Measurements from ENCODE around the gene UCHL3. TPM values are rescaled to one million over a fixed set of nuclear protein-coding genes. Genes with fewer than 3 reads are reported as not detected.

The UCHL3 gene
- total RNA-seq, 1 donor from 2014 or later, result 21.0 TPM

DNA sequence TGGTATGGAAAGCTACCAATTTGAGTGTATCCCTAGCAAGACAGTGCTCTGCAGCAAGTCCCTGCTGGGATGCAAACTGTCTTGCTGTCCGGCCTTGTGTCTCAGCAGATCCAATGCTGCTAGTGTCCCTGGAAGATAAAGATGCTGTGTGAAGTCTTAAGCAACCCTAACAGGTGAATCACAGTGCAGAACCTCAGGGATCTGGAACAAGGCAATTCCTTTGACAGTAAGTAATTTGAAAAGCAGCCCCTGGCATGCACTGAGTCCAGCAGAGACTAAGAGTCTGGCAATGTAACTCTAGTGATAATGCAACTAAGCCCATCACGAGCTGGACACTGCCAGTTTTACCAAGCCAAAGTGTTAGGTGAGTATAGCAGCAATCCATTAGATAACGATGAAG lies 1.7 kb upstream of the UCHL3 start:
- no peak for DNase-seq (ENCODE audit: low spot score)

DNA sequence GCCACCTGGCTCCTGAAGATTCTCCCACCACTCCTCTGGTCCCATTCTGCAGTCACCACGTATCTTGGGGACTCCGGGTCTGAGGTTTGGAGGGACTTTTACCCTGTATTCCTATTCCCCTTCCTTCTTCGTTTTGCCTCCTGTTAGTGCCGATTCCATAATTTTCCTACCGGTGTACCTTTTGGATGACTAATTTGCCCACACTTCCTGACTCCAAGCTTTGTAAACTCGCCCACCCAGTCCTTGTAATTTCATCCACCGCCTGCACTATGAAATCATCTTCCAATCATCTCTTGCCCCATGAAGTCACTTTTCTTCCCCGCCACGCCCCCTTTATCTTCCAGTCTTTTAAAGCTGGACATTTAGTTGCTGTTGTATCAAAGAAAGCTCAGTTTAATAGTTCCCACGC lies 572 bp downstream of the UCHL3 start:
- no peak for DNase-seq (ENCODE audit: low spot score)

DNA sequence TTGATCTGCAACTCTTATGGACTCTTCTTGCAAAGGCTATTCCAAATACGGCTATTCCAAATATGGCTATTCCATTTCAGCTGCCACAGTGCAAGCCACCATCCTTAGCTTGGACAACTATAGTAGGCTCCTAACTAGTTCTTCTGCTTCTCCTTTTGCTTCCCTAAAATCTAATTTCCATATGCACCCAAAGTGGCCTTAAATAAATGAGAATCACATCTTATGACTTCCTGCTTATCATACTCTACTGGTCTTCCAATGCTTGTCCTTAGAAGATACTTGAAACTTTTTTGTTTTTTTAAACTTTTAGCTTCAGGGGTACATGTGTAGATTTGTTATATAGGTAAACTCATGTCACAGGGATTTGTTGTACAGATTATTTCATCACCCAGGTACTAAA lies 4.9 kb downstream of the UCHL3 start:
- no peak for DNase-seq (ENCODE audit: low spot score)

DNA sequence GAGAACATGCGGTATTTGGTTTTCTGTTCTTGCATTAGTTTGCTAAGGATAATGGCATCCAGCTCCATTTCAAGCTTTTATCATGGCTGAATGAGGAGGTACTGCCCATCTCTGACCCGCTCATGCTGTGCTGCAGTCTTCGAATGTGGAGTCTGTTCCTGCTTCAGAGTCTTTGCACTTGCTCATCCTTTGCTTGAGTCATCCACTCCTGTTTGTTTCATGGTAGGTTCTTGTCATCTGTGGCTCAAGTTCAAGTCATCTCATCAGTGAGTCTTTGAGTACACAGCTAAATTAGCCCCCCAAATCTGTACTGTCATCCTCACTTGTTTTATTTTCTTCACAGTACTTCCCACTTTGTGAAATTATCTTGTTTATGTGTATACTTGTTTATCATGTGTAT lies 5.4 kb downstream of the UCHL3 start:
- no peak for DNase-seq (ENCODE audit: low spot score)

DNA sequence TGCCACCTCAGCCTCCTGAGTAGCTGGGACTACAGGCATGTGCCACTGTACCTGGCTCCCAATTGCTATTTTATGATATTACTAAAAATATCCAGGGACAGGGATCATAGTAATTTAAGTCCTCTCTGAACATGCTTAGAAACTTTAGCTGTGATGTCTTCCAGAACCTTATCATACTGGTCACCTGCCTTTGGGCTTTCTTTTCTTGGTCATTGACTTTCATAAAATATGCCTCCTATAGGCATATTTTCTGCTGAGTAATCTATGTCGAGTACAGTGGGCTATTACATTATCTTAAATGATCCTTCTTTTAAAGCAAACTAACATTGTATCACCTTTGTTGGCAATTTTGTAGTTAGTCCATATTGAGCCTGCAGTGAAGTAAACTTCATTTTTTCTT lies 6.2 kb downstream of the UCHL3 start:
- no peak for DNase-seq (ENCODE audit: low spot score)

DNA sequence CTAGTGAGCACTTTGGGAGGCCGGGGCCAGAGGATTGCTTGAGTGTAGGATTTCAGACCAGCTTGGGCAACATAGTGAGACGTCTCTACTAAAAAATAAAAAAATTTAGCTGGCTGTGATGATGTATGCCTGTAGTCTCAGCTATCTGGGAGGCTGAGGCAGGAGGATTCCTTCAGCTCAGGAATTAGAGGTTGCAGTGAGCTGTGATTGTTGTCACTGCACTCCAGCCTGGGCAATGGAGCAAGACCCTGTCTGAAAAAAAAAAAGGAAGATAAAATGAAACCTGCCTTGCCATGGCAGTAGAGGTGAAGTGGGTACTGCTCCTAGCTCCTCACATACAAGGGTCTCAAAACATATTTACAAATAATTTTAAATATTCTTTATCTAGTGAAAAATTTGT lies 7.4 kb downstream of the UCHL3 start:
- DNase-seq (ENCODE audit: low spot score), result no peak

DNA sequence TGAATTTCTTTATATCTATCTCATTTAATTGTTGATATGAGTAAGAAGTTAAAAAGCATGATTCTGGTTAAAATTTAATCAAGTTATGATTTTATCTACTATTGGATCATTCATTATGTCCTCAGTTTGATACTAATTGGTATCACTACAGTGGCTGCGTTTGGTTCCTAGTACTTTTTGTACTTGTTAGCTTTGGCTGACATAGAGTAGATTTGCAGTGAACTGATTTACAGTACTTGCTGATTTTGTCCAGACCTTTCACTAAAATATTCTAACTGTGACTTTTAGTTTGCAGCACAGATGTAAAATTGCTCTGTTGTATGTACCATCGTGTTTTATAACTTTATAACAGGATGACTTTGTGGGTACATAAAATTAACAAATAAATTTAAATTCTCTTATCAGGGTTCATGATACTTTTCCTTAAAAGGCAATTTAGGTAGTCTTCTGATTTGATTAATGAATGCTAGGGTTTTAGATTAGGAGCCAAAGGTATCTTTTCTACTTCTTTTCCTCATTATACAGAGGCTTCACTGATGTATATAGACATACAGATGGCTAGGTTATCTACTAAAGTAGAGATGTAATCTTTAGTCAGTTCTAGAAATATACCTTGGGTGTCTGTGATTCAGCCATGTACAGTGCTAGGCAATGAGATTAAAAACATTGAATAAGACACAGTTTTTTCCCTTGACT lies 8.7 kb downstream of the UCHL3 start:
- no peak for DNase-seq (ENCODE audit: low spot score)

DNA sequence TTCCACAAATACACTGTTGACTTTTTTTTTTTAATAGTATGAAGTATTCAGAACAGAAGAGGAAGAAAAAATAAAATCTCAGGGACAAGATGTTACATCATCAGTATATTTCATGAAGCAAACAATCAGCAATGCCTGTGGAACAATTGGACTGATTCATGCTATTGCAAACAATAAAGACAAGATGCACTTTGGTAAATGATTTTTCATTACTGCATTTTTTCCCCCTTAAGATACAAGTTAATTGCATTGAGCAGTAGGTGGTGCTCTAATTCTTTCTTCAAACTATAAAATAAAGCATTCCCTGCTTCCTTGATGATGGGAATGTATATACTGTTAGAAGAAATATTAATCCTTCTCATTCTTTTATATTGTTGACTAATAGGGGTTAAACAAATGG lies 17.1 kb downstream of the UCHL3 start:
- no peak for DNase-seq (ENCODE audit: low spot score)

DNA sequence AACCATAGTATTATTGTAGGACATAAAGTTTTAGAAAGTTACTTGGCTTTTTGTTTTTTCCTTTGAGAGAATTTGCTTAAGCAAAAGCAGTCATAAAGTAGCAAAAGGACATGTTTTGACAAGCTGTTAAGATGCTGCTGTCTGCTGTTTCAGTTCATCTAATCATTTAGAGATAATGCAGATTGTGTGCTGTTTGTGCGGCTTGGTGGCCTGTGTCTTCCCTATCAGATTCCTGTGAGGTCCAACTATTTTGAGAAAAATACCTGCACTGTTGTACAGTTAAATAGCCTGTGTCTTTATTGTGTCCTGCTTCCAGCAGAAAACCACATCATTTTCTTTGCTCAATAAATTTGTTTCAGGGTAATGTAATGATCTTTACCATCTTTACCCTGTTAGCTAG lies 20.0 kb downstream of the UCHL3 start:
- no peak for DNase-seq (ENCODE audit: low spot score)

DNA sequence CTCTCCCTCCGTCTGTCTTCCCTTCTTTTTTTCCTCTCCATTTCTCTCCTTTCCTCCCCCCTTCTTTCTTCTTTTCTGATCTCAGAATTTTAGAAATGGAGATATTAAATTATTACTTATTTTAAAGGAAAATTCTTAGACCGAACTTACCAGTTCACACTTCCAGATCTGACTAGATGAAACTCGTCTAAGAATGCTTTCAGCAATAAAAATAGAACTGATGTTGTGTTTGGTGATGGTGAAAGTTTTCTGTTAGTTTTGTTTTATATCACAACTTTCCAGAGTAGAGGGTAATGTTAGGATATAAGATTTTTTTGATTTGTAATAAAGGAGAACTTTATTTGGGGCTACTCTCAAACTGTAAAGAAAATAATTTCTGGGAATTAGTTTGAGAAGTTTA lies 29.9 kb downstream of the UCHL3 start:
- no peak for DNase-seq (ENCODE audit: low spot score)

DNA sequence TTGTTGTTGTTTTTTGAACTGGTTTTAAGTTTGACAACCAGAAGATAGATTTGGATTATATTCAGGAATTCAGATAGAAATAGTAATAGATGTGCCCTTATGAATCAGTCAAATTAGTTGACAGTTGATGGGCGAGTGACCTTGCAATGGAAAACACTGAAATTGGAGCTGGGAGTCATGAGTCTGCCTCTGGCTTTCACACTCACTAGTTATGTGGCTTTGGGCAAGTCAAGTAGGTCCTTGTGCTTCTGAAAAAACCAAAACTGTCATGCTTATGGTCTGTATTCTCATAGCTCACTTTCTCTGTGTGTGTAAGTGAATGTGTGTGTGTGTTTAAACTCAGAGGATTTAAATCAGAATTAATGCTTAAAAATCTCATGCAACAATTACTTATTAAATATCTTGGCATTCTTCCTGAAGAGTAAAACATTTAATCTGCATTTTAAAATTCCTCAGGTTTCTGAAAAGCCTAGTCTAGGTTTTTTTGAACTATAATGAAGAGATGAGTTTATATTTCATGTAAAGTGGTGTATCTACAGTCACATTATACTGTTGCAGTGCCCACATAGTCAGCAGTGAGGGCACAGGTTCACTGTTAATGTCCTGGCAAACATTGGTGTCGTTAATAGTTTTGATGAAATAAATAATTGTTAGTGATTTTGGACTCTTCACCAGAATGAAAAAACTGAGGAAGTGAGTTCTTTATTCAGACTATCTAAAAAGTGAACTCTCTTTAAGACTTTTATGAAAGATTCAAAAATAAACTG lies 32.5 kb downstream of the UCHL3 start:
- DNase-seq (ENCODE audit: low spot score), result no peak

DNA sequence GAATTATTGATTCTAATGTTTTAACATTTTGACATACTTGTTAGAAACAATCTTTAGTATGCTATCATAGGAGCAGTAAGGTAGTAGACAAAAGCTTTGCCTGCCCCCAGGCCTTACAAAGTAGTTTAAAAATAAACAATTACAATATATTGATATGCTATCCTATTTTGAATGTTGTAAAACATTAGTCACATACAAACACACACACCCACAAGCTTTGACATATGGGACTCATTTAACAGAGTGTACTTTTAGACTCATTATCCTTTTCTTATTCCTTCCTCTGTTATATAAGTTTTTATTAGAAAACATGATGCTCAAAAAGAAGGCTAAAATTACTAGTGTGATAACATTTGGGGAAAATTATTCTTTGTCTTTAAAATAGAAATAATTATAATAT lies 33.5 kb downstream of the UCHL3 start:
- no peak for DNase-seq (ENCODE audit: low spot score)

DNA sequence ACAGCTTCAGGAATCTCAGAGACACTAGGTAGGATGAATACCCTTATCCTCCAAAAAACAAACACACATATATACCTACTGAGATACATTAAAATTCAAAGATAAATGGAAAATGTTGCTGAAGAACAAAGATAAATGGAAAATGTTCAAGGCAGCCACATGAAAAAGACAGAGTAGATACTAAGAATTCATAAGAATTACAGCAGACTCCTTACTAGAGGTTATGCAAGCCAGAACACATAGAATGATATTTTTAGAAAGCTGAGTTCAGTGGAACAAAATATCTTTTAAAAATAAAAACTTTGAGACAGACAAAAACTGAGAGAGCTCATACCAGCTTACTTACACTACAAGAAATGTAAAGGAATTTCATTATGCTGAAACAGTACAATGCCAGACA lies 35.6 kb downstream of the UCHL3 start:
- no peak for DNase-seq (ENCODE audit: low spot score)

DNA sequence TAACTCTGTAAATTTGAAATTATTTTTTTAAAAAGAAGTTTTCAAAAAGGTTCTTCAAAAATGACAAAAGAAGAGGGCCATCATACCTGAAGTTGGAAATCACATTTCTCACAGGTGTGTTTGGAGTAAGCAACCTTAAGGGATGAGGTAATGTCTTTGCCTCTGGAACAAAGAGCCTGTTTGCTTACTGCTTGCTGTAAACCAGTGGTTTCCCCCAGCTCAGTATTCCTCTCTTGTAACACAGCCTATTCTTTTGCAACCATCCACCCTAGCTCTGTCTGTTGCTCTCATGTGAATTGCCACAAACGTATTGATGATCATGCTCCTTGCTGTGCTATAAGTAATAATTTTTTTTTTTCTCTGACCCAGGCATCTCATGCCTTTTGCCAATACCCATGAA lies 38.1 kb downstream of the UCHL3 start:
- no peak for DNase-seq (ENCODE audit: low spot score)

DNA sequence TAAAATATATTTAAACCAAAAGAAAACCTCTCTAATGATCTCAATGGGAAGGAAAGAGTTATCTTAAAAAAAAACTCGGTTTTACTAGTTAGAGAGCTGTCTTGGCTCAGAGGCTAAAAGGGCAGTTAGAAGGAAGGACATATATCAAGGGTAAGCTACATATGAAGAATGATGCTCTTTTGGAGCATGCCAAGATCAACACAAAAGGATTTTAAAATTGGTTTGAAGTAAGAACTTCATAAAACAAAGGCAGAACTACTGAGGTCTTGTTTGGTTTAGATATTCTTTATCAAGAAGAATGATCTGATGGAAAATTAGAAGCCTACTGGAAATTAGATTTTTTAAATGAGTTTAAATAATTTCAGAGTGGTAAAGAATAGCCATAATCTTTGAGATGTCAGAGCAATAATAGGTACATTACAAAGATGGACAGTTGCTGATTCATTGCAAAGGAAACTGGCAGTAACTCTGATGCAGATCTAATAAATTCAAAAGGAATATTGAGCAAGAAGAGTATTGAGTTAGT lies 47.1 kb downstream of the UCHL3 start:
- DNase-seq (ENCODE audit: low spot score), result no peak

DNA sequence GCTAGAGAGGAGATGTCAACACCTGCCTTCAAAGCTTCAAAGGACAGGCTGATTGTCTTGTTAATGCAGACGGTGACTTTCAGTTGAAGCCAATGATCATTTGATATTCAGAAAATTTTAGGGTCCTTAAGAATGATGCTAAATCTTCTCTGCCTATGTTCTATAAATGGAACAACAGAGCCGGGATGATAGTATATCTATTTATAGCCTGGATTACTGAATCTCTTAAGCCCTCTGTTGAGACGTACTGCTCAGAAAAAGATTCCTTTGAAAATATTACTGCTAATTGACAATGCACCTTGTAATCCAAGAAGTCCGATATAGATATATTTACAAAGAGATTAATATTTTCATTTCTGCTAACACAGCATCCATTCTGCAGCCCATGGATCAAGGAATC lies 50.8 kb downstream of the UCHL3 start:
- DNase-seq (ENCODE audit: low spot score), result no peak

DNA sequence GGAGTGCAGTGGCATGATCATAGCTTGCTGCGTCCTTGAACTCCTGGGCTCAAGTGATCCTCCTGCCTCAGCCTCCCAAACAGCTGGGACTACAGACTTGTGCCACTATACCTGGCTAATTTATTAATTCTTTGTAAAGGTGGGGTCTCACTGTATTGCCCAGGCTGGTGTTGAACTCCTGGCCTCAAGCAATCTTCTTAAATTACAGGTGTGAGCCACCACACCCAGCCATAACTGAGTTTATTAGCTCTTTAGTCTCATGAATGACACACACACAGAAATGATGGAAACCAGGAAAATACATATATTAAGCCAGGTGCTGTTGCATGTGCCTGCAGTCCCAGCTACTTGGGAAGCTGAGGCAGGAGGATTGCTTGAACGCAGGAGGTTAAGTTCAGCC lies 53.4 kb downstream of the UCHL3 start:
- no peak for DNase-seq (ENCODE audit: low spot score)

DNA sequence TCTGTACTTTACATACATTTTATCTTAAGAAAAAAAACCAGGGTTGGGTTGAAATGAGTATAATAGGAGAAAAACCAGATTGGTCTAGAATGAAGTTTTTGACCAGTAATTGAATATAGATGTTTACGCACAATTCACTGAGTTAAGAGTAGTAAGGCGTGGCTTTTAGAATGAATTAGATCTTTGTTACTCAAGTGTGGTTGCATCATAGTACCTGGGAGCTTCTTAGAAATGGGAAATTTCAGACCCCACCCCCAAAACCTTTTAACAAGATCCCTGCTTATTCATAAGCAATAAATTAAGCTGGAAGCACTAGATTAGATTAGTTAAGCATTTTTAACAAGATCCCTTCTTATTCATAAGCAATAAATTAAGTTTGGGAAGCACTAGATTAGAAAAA lies 57.9 kb downstream of the UCHL3 start:
- DNase-seq (ENCODE audit: low spot score), result no peak

DNA sequence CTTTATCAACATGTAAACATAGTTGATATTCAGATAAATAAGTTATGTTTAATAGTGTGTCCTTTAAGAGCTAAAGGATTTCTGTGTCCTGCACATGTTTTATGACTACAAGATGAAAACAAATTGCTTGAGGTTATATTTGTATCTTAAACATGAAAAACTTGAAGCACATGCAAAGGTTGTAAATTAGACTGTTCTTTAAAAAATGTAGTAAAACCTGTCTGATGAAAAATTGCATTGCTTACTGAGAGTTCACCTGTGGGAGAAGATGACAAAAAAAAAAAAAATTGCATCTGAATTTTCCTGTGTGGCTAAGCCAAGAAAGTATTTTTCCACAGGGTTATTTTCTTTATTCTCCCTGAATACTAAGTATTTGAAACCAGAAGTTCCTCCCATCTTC lies 60.9 kb downstream of the UCHL3 start:
- DNase-seq (ENCODE audit: low spot score), result no peak

DNA sequence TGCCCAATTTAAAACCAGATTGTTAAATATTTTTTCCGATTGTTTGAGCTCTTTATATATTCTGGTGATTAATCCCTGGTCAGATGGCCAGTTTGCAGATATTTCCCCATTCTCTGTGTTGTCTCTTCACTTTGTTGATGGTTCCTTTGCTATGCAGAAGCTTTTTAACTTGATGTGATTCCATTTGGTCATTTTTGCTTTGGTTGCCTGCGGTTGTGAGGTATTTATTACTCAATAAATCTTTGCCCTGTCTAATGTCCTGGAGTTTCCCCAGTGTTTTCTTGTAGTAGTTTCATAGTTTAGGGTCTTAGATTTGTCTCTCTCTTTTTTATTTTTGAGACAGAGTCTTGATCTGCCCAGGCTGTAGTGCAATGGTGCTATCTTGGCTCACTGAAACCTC lies 62.8 kb downstream of the UCHL3 start:
- no peak for DNase-seq (ENCODE audit: low spot score)

DNA sequence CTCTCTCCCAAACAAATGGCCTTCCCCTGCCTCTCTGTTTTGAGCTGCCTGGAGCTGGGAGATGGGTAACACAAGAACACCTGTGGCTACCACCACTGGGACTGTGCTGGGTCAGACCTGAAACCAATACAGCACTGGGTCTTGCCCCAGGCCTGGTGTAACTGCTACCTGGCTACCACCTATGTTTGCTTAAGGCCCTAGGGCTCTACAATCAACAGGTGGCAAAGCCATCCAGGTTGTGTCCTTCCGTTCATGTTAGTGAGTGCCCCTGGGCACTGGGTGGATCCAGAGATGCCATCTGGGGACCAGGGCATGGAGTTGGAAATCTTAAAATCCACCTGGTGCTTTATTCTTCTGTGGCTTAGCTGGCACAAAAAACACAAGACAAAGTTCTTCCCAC lies 67.6 kb downstream of the UCHL3 start:
- DNase-seq (ENCODE audit: low spot score), result no peak

DNA sequence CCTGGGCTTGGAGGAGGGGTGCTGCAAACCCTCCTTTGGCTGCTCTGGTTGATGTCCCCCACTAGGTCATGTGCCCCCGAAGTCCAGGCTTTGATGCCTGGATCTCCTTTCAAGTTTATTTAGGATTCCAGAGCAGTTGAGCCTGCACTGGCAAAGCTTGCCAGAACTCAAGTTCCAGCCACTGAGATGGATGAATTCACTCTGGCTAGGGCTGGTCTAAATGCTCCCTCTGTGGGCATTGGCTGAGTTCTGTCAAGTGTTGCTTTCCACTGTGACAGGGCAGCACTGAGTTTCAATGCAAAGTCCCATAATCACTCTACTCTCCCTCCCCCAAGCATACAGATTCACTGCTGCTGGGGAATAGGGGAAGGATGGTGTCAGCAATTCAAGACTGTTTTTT lies 68.7 kb downstream of the UCHL3 start:
- no peak for DNase-seq (ENCODE audit: low spot score)

DNA sequence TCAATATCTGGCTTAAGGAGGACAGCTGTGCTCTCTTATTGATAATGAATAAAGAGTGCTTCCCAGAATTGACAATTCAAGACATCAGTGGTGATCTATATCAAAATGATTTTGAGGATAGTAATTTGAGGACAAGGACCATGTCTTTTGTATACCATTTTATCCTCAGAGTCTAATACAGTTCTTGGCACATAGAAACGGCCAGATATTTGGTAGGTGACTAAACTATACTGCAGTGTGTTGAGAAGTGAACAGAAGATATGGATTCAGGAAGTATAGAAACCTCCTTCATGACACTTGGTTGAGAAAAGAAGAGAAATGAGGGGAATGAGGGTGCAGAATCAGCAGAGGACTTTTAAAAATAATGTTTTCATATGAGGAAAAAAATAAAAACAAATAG lies 70.4 kb downstream of the UCHL3 start:
- no peak for DNase-seq (ENCODE audit: low spot score)

DNA sequence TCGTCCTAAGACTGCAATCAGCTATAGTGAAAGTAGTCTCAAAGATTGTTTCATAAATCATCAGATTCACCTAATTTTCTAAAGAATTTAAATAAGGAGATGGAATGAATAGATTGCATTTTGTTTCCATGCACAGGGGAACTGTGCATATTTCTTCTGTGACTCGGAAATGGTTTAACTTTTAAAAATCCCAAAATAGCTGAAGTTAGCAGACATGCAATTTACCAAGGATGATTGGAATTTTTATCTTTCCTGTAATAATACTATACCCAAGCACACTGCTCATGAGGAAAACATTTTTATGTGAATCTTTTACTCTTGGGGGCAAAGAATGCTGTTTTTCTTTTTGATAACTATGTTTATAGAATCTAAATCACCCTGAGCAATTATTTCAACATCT lies 71.6 kb downstream of the UCHL3 start:
- no peak for DNase-seq (ENCODE audit: low spot score)

Measured in mucosa of gallbladder (tissue), 1 donor.